K562 (cell line): ENCODE results near the gene ZNF692. TPM values are rescaled to one million over a fixed set of nuclear protein-coding genes. Genes with fewer than 3 reads are reported as not detected.
A peak's percentile ranks its signal among the peaks of the same experiment; 100 is the strongest.

ENCODE experiments used
- ATAC-seq: fragments of 200-7000 bp; cut with Tn5 transposase; 3 replicates; pipeline ENCODE4 v1.9.1; 2020; ENCODE audit warnings: moderate library complexity
- BruUV-seq: library from RNA; stranded (reverse); fragments of 400-500 nt; replicated peaks from 2 replicates; lab custom pipeline; 2021; lab: Mats Ljungman, UMichigan
- CTCF ChIA-PET: fragments of 300-600 bp; formaldehyde crosslinking; extraction: SDS; loops from one replicate; lab custom pipeline; 2021; ENCODE audit warnings: low intra/inter-chr PET ratio; lab: Yijun Ruan, JAX
- POLR2A ChIA-PET: fragments of 300-600, 350-650 bp; sonication (Branson Sonifier 250); formaldehyde crosslinking; extraction: SDS; loops from one replicate; lab custom pipeline; 2021; ENCODE audit warnings: antibody characterized with exemption, inconsistent platforms; lab: Yijun Ruan, JAX
- DNase-seq, 4 experiments: peaks; one replicate each; pipeline versions ENCODE4 v3.0.0 to v3.0.0-alpha.2; 2011 to 2018; ENCODE audit warnings: low spot score in 3 of 4, mixed read lengths in 3 of 4; ENCODE audit errors: extremely low read depth in 1 of 4
- FAIRE-seq: peaks from 2 replicates; lab custom pipeline; 2011; peaks lifted over from hg19 to GRCh38; lab: Jason Lieb, UNC
- H2AFZ ChIP-seq: 2 replicates; pipeline ENCODE4 v1.6.0; 2011; ENCODE audit warnings: low read depth, low read length, control low read depth, inconsistent platforms
- H3K27ac ChIP-seq: fragments of 200-600 bp; 3 replicates; pipeline ENCODE4 v1.8.0; 2011; ENCODE audit warnings: low read depth, mild to moderate bottlenecking, control low read depth, inconsistent platforms, low read length, moderate library complexity, mixed read lengths; ENCODE audit errors: extremely low read depth
- H3K27me3 ChIP-seq, 2 experiments: fragments of 300-600 bp in 1 of 2; 2 replicates in 1 of 2; 3 replicates in 1 of 2; pipeline versions ENCODE4 v1.6.0 to v1.8.0; 2011; ENCODE audit warnings: inconsistent platforms in 2 of 2, low read length in 2 of 2, mild to moderate bottlenecking in 1 of 2, mixed read lengths in 1 of 2, moderate library complexity in 1 of 2; ENCODE audit not compliant: control insufficient read depth in 2 of 2, insufficient read depth in 2 of 2
- H3K36me3 ChIP-seq: fragments of 300-600 bp; 3 replicates; pipeline ENCODE4 v1.8.0; 2011; ENCODE audit warnings: mild to moderate bottlenecking, low read length, inconsistent platforms; ENCODE audit not compliant: control insufficient read depth, insufficient read depth
- H3K4me1 ChIP-seq, 2 experiments: fragments of 200-600 bp in 1 of 2; replicated peaks in 1 of 2; 2 replicates in 1 of 2; 3 replicates in 1 of 2; pipeline versions ENCODE4 v1.5.1 to v1.8.0; 2011; ENCODE audit warnings: inconsistent platforms in 2 of 2, low read length in 2 of 2, mild to moderate bottlenecking in 1 of 2, mixed read lengths in 1 of 2, moderate library complexity in 1 of 2; ENCODE audit not compliant: control insufficient read depth in 2 of 2, insufficient read depth in 2 of 2
- H3K4me2 ChIP-seq: 2 replicates; pipeline ENCODE4 v1.6.1; 2011; ENCODE audit warnings: low read length, control low read depth, inconsistent platforms, mixed read lengths; ENCODE audit not compliant: insufficient read depth
- H3K4me3 ChIP-seq: fragments of 200-600 bp; sonication (generic), shearing (Covaris generic); 2 replicates; pipeline ENCODE4 v1.5.1; 2016; ENCODE audit warnings: control low read depth, inconsistent platforms
- H3K79me2 ChIP-seq: fragments of 200-600 bp; 3 replicates; pipeline ENCODE4 v1.8.0; 2011; ENCODE audit warnings: low read length, inconsistent platforms; ENCODE audit not compliant: control insufficient read depth, insufficient read depth
- H3K9ac ChIP-seq, 2 experiments: 2 replicates each; pipeline versions ENCODE4 v1.6.0 to v1.6.1; 2011; ENCODE audit warnings: low read depth in 2 of 2, low read length in 2 of 2, control low read depth in 1 of 2, inconsistent platforms in 1 of 2, mild to moderate bottlenecking in 1 of 2, mixed read lengths in 1 of 2; ENCODE audit not compliant: insufficient read depth in 1 of 2
- H3K9me1 ChIP-seq: one replicate; pipeline ENCODE4 v1.6.0; 2011; ENCODE audit warnings: inconsistent platforms, mild to moderate bottlenecking, low read length, moderate library complexity; ENCODE audit not compliant: control insufficient read depth, insufficient read depth
- H3K9me3 ChIP-seq: replicated peaks from 2 replicates; pipeline ENCODE4 v1.5.1; 2011; ENCODE audit warnings: low read depth, low read length, inconsistent platforms; ENCODE audit not compliant: control insufficient read depth, insufficient read depth
- H4K20me1 ChIP-seq: replicated peaks from 2 replicates; pipeline ENCODE4 v1.6.1; 2011; ENCODE audit warnings: low read length, inconsistent platforms, mixed read lengths; ENCODE audit not compliant: control insufficient read depth, insufficient read depth
- ARID1B ChIP-seq: fragments of 450-650 bp; IDR thresholded peaks from 2 replicates; pipeline ENCODE4 v1.6.1; 2016; ENCODE audit warnings: antibody characterized with exemption, mild to moderate bottlenecking, inconsistent platforms
- BCL6 ChIP-seq: fragments of 250-450 bp; sonication (Bioruptor Pico); IDR thresholded peaks from 2 replicates; pipeline ENCODE4 v1.4.0; 2020
- CBX5 ChIP-seq: IDR thresholded peaks from 2 replicates; pipeline ENCODE4 v1.6.1; 2014; ENCODE audit warnings: low read depth, borderline replicate concordance
- HIVEP1 ChIP-seq: fragments of 250-450 bp; sonication (Bioruptor Pico); IDR thresholded peaks from 2 replicates; pipeline ENCODE4 v1.4.0; 2020; ENCODE audit warnings: mild to moderate bottlenecking
- MIER1 ChIP-seq: fragments of 450-650 bp; IDR thresholded peaks from 2 replicates; pipeline ENCODE4 v1.6.1; 2016; ENCODE audit warnings: antibody characterized with exemption, mild to moderate bottlenecking, low read depth
- NFATC3 ChIP-seq: fragments of 450-650 bp; IDR thresholded peaks from 2 replicates; pipeline ENCODE4 v1.6.1; 2017; ENCODE audit warnings: mild to moderate bottlenecking
- NFIX ChIP-seq: fragments of 250-450 bp; sonication (Bioruptor Pico); IDR thresholded peaks from 2 replicates; pipeline ENCODE4 v1.4.0; 2020; ENCODE audit warnings: low read depth, mild to moderate bottlenecking, moderate library complexity
- PHB2 ChIP-seq: fragments of 450-650 bp; IDR thresholded peaks from 2 replicates; pipeline ENCODE4 v1.6.1; 2017; ENCODE audit warnings: low read depth
- ZBTB11 ChIP-seq, 3 experiments: fragments of 200-800 bp in 1 of 3; fragments of 250-450 bp in 1 of 3; fragments of 450-650 bp in 1 of 3; sonication (Bioruptor Pico) in 1 of 3; sonication (Bioruptor generic) in 1 of 3; formaldehyde crosslinking in 1 of 3; IDR thresholded peaks; 2 replicates each; pipeline versions ENCODE4 v1.6.1 to v1.8.0; 2016 to 2022; ENCODE audit warnings: mild to moderate bottlenecking in 2 of 3, missing genetic modification characterization in 2 of 3, missing compliant biosample characterization in 1 of 3, moderate library complexity in 1 of 3
- WGBS: fragments of 100-300 bp; shearing (Covaris generic); methylation state at CpG from one replicate; pipeline ENCODE4 v1.1.6; 2016; ENCODE audit warnings: low coverage, mixed read lengths; ENCODE audit not compliant: insufficient coverage; ENCODE audit errors: missing lambda C conversion rate; 5-methylcytosine and 5-hydroxymethylcytosine counted together
- in situ Hi-C: fragments of 300-500 bp; cut with MboI; formaldehyde crosslinking; loops from 4 replicates; pipeline ENCODE4 v1.15.0; 2018; ENCODE audit warnings: inconsistent platforms, mixed read lengths
- intact Hi-C: fragments of 100-400 bp; cut with micrococcal nuclease; formaldehyde crosslinking; loops from 2 replicates; pipeline ENCODE4 v1.14.2; 2022
- polyA plus RNA-seq, 8 experiments: library from polyadenylated mRNA; depleted of rRNA in 4 of 8; stranded (reverse) in 5 of 8; unstranded in 3 of 8; fragments of >200 nt; fragmentation: Nextera tagmentation in 2 of 8; fragmentation: Illumina TruSeq in 1 of 8; extraction: Ambion mirVana in 2 of 8; extraction: Trizol in 1 of 8; gene quantifications; 2 replicates each; pipeline versions ENCODE4 v1.2.1 to v1.2.3, GENCODE V29; 2011 to 2014; ENCODE audit warnings: inconsistent platforms in 1 of 8, missing spikeins in 1 of 8
- total RNA-seq, 7 experiments: library from RNA; depleted of rRNA in 6 of 7; stranded (reverse); fragments of >200 nt in 6 of 7; fragmentation: Illumina TruSeq in 2 of 7; extraction: Trizol in 2 of 7; gene quantifications; 2 replicates each; pipeline versions ENCODE4 v1.2.1 to v1.2.3, GENCODE V29; 2011 to 2021; ENCODE audit warnings: low replicate concordance in 1 of 7

The ZNF692 gene
- total and polyA plus RNA-seq, 9 of the 15 experiments (the other 6 are each of a cell fraction or from before 2014, with no cell fraction given) = 8.4 to 143 (median 55.9) TPM

- DNase-seq = peak; percentile 84 to 97 (median 84)
- intact Hi-C loops = loop anchor here (1.0 kb wide), 3 partner anchors 12 to 33 kb away; partner anchors contain the start of genes PGBD2 and ZNF692
- ChIA-PET CTCF (no interaction called here), POLR2A (interaction anchor here (0.5 to 8.6 kb wide), 10 partner anchors 9 to 125 kb away, joined by 3 to 71 read pairs (median 4); partner anchors contain the start of genes PGBD2, ZNF672 and ZNF692)
- H3K4me1 ChIP-seq = peaks cover 16 to 21% of the 10 kb centered on the region in 2 experiments
- BruUV-seq = no TSS peak
- peak overlapping the region; percentile 99 for H2AFZ ChIP-seq
- H3K9ac ChIP-seq = peak overlapping the region; percentile 97 to 99
- whole genome bisulfite sequencing = under 1% methylated on average over 41 of the region's 41 CpGs
- peak overlapping the region; percentile 99 for H3K4me2 ChIP-seq
- peak overlapping the region; percentile 98 for H3K27ac ChIP-seq
- H3K79me2 ChIP-seq = no peaks in the 10 kb centered on the region
- in situ Hi-C loops = no loop called here
- ATAC-seq = peak; percentile 82
- peak; percentile 84 for FAIRE-seq
- H3K36me3 ChIP-seq = no peaks in the 10 kb centered on the region
- H3K9me1 ChIP-seq = no peaks in the 10 kb centered on the region
- H4K20me1 ChIP-seq = no peaks in the 10 kb centered on the region
- no peaks in the 10 kb centered on the region for H3K9me3 ChIP-seq
- H3K27me3 ChIP-seq = no peaks in the 10 kb centered on the region
- peak overlapping the region; percentile 79 for H3K4me3 ChIP-seq
- peak; percentile 44; the same call in 1 of the 2 replicates for TF ChIP-seq ARID1B
- TF ChIP-seq NFIX = no peak
- no peak for TF ChIP-seq PHB2
- no peak for TF ChIP-seq CBX5
- TF ChIP-seq MIER1 = no peak
- peak in 1 of 3 experiments; percentile 74; a peak in 2 of 6 replicates for TF ChIP-seq ZBTB11 (CRISPR knock-in tag; IDR thresholded peaks at IDR 0.05)
- TF ChIP-seq NFATC3 = no peak
- TF ChIP-seq HIVEP1 (CRISPR knock-in tag) = no peak
- no peak for TF ChIP-seq BCL6 (CRISPR knock-in tag)
Measured at GRCh38 chr1:248873409-248873992, 14.6 kb upstream of the ZNF692 start.
